ENCODE measurements around the gene SSR4. TPM values are rescaled to one million over a fixed set of nuclear protein-coding genes. Genes with fewer than 3 reads are reported as not detected.

SSR4 gene
- total RNA-seq, 1 experiment from 2014 or later, result 298 TPM

DNA sequence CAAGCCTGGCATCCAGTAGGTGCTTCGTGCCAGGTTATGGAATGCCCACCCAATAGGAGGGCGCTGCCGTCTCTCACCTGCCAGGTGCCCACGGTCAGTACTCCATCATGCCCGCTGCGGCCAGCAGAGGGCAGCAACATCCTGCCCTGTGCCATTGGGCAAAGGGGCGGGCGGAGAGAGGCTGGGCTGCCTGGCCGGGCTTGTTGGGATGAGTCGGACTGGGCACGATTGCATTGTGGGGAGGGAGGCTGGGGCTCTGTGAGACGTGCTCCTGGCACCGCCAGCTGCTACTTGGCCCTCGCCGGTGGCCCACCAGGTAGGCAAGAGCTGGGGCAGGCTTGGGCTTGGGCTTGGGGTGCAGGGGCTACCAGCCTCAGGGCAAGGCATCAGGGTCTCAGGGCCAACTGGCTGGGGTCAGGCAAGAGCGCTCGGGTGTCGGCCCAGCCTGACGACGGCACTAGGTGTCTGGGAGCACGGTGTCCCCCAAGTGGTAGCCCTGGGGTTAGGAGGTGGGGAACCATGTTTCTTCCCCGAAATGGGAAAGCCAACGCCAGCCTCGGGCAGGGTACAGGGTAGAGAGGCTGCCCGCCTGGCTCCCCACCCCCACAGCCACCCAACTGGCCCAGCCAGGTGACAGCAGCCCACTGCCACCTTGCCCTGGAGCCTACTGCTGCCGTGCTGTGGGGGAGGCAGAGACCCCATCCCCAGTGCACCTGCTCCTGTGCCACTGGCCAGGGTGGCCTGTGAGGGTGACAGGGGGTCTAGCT is 30.3 kb upstream of the SSR4 start, which contains the start of gene PLXNB3:
Gene PLXNB3, plus strand, starts transcription at position 261 of the 767 bp plus-strand sequence. CDS start 1,287 bp downstream, outside the sequence.
- Histone ChIP-seq H3K27ac (ENCODE audit: low read length) (peak within 1 kb of the TSS; percentile 86), H2AFZ (ENCODE audit: low read length) (peak within 1 kb of the TSS; percentile 59; the same call in 1 of the 2 replicates)

DNA sequence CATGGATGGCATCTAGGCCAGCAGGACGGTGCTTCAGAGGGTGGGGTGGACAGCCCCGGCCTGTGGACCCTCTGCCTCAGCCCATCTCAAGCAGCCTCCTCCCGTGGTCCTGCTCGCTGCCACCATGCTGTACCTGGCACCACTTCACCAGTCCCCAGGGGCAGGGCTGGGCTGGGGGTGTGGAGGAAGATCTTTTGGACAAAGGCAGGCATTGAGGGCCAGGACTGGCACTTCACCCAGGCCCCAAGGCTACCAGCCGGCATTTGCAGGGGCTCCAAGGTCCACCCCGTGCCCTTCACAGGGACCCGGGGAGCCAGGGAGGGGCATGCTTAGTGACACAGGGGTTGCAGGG is 29.7 kb upstream of the SSR4 start:
- no peaks in the 10 kb centered on the region for H4K20me1 ChIP-seq (ENCODE audit: low read length)
- H3K9me2 ChIP-seq (replicated peaks; ENCODE audit: low read length), result no peaks in the 10 kb centered on the region
- H3K27me3 ChIP-seq (ENCODE audit: low read length), result no peaks in the 10 kb centered on the region
- POLR2A ChIA-PET (ENCODE audit: unreplicated experiment), result no interaction called here
- peak overlapping the region; percentile 68 for H3K4me3 ChIP-seq (ENCODE audit: low read length)
- ATAC-seq (0 out of 2 replicates have a peak, but pooled peaks have one; percentile 1), DNase-seq (no peak)
- H2AFZ ChIP-seq (ENCODE audit: low read length), result no peak overlapping the region
- H3K79me2 ChIP-seq (ENCODE audit: low read length), result peaks cover 25% of the 10 kb centered on the region
- no peaks in the 10 kb centered on the region for H3K36me3 ChIP-seq (ENCODE audit: low read depth, low read length)
- CTCF ChIA-PET, result no interaction called here
- peaks cover 28% of the 10 kb centered on the region for H3K4me1 ChIP-seq (ENCODE audit: insufficient read depth, low read length)
- H3K4me2 ChIP-seq (ENCODE audit: low read length), result peak overlapping the region; percentile 97
- intact Hi-C loops (cut with micrococcal nuclease), result loop anchor here (1.0 to 5.0 kb wide), 3 partner anchors 30 to 183 kb away; partner anchors contain the start of genes ARHGAP4, IDH3G and SSR4
- H3K27ac ChIP-seq (ENCODE audit: low read length), result peak overlapping the region; percentile 86; the same call in 1 of the 2 replicates
- TF ChIP-seq EZH2 (IDR thresholded peaks at IDR 0.05; ENCODE audit: low read length, unreplicated experiment) (no peak), EZH2phosphoT487 (IDR thresholded peaks at IDR 0.05; ENCODE audit: borderline replicate concordance, low read length) (no peak)
- TF ChIP-seq, protein P1, sequence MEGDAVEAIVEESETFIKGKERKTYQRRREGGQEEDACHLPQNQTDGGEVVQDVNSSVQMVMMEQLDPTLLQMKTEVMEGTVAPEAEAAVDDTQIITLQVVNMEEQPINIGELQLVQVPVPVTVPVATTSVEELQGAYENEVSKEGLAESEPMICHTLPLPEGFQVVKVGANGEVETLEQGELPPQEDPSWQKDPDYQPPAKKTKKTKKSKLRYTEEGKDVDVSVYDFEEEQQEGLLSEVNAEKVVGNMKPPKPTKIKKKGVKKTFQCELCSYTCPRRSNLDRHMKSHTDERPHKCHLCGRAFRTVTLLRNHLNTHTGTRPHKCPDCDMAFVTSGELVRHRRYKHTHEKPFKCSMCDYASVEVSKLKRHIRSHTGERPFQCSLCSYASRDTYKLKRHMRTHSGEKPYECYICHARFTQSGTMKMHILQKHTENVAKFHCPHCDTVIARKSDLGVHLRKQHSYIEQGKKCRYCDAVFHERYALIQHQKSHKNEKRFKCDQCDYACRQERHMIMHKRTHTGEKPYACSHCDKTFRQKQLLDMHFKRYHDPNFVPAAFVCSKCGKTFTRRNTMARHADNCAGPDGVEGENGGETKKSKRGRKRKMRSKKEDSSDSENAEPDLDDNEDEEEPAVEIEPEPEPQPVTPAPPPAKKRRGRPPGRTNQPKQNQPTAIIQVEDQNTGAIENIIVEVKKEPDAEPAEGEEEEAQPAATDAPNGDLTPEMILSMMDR (conservative IDR thresholded peaks at IDR 0.05; ENCODE audit: low read depth, low read length), result no peak
- peak overlapping the region; percentile 67 for H3K9ac ChIP-seq (ENCODE audit: low read length)
- no TSS peak for BruUV-seq (replicated peaks)
- H3K9me3 ChIP-seq (ENCODE audit: low read length), result no peaks in the 10 kb centered on the region
- H3F3A ChIP-seq (ENCODE audit: low read length, unreplicated experiment), result no peaks in the 10 kb centered on the region

More for the DNA sequence above, 30.3 kb upstream of the SSR4 start, which contains the start of gene PLXNB3:
- H3K4me3 ChIP-seq (ENCODE audit: low read length), result peak within 1 kb of the TSS; percentile 68
- peak; percentile 69 for ATAC-seq
- H3K27me3 ChIP-seq (ENCODE audit: low read length), result no peaks in the 10 kb centered on the region
- CTCF ChIA-PET, result no interaction called here
- POLR2A ChIA-PET (ENCODE audit: unreplicated experiment), result interaction anchor here (0.6 kb wide), 1 partner anchor 146 kb away, joined by 3 read pairs; no protein-coding TSS in a partner anchor
- H3F3A ChIP-seq (ENCODE audit: low read length, unreplicated experiment), result no peaks in the 10 kb centered on the region
- H3K4me1 ChIP-seq (ENCODE audit: insufficient read depth, low read length), result peaks cover 28% of the 10 kb centered on the region
- BruUV-seq (replicated peaks), result TSS peak; percentile 37
- H3K4me2 ChIP-seq (ENCODE audit: low read length), result peak within 1 kb of the TSS; percentile 97
- H3K9me3 ChIP-seq (ENCODE audit: low read length), result no peaks in the 10 kb centered on the region
- H3K9ac ChIP-seq (ENCODE audit: low read length), result peak within 1 kb of the TSS; percentile 67
- H3K36me3 ChIP-seq (ENCODE audit: low read depth, low read length), result no peaks in the 10 kb centered on the region
- TF ChIP-seq EZH2phosphoT487 (IDR thresholded peaks at IDR 0.05; ENCODE audit: borderline replicate concordance, low read length), result no peak
- TF ChIP-seq, protein P1 (conservative IDR thresholded peaks at IDR 0.05; ENCODE audit: low read depth, low read length), result peak; percentile 89
- peak; percentile 94 for DNase-seq
- intact Hi-C loops (cut with micrococcal nuclease), result loop anchor here (1.0 to 5.0 kb wide), 3 partner anchors 31 to 183 kb away; partner anchors contain the start of genes ARHGAP4, IDH3G and SSR4
- H3K9me2 ChIP-seq (replicated peaks; ENCODE audit: low read length), result no peaks in the 10 kb centered on the region
- peaks cover 25% of the 10 kb centered on the region for H3K79me2 ChIP-seq (ENCODE audit: low read length)
- H4K20me1 ChIP-seq (ENCODE audit: low read length), result no peaks in the 10 kb centered on the region
